HG03175 (cell line): ENCODE results near the gene ICA1.
"Not testable (repeated sequence)": the region's sequence is repeated elsewhere in the genome, so short reads cannot be mapped to it uniquely, and the experiment has no call there.

Experiments
- ATAC-seq: cut with Tn5 transposase; IDR thresholded peaks from one replicate; pipeline ENCODE4 v1.9.1; 2021; ENCODE audit warnings: mild to moderate bottlenecking, moderate library complexity; ENCODE audit not compliant: unreplicated experiment

ICA1 gene

DNA sequence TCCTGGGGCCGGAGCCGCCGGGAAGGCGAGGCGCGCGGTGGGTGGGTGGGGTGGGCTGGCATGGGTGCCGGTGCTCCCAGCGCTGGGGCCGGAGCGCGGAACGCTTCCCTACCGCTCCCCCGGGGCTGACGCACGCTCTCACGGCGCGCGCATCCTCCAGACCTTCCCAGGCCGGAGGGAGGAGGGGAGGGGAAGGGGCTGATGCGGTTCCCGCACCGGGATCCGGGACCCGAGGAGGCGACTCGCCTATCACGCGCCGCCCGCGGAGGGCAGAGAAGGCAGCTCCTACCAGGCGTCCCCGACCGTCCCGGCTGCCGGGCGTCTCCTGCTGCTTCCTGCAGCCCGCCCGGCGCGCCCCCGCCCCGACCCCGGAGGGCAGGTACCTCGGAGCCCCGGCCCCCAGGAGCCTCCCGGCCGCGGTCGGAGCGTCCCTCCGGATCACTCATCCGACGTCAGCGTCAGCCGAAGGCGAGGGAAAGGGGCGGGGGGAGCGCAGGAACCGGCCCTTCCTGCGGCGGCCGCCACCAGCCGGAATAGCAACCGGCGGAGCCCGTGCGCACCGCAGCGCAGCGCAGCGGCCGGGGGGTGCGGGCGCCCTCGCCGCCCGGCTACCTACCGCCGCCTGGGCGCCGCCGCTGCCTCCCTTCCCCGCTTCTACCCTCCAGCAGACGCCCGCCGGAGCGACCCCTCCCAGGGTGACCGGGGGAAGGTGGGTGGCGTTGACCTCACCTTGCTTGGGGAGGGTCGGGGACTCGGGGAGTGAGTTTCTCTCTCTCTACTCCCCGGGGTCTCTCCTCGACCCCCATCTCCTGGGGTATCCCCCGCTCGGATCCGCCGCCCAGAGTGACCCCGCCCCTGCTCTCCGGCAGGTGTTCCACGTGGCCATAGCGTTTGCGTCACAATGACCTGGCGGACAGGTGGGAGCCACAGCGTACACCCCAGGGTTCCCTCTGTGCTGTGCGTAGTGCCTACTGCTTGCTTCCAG, at the start of gene ICA1:
Gene ICA1 (minus strand): TSS at position 457 of the 985 bp plus-strand sequence. CDS start 26,241 bp downstream, outside the sequence.
- peak; percentile 73 for ATAC-seq

DNA sequence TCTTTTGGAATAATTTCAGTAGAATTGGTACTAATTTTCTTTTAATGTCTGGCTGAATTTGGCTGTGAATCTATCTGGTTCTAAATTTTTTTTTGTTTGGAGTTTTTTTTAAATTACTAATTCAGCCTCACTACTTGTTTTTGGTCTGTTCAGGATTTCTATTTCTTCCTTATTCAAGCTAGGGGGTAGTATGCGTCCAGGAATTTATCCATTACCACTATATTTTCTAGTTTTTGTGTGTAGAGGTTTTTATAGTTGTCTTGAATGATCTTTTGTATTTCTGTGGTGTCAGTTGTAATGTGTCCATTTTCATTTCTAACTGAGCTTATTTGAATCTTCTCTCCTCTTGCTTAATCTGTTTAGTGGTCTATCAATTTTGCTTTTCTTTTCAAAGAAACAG, 48.9 kb upstream of the ICA1 start:
- ATAC-seq = no peak

DNA sequence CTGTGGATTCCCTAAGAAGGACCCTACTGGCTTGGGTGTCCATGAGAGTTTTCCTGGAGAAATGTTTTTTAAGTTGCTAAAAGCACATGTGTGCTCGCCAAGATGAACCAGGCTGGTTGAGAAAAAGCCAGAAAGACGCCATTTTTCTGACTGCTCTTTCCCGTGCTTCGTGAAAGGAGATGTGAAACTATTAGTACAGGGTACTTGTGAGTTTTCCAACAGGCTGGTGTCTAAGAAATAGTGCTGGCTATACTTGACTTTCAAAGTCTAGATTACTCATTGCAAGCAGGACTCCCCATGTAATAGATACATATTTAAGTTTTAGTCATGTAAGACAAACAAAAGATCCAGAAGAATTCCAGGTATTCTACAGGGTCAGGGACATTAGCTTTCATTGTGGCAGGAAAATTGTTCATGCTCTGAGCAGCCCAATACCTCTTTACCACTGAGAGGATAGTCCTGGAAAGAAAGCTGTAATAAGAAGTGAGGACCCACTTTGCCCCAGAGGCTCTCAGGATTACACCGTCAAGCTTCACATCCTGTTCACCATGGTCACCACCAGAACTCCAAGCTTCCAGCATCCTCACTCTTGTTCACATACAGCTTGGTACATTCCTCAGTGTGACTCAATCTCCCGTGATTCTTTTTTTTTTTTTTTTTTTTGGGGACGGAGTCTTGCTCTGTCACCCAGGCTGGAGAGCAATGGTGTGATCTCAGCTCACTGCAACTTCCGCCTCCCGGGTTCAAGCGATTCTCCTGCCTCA, 43.8 kb upstream of the ICA1 start:
- ATAC-seq = no peak

DNA sequence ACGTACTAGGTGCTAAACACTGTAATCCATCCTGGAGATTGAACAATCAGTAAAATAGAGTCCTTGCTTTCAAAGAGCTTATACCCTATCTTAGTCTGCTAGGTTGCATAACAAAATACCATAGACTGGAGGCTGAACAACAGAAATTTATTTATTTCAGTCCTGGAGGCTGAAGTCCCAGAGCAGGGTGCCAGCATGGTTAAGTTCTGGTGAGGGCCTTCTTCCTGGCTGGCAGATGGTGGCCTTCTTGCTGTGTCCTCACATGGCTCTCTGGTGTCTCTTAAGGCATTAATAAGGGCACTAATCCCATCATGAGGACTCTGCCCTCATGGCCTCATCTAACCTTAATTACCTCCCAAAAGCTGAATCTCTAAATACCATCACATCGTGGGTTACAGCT, 43.1 kb upstream of the ICA1 start:
- no peak for ATAC-seq

DNA sequence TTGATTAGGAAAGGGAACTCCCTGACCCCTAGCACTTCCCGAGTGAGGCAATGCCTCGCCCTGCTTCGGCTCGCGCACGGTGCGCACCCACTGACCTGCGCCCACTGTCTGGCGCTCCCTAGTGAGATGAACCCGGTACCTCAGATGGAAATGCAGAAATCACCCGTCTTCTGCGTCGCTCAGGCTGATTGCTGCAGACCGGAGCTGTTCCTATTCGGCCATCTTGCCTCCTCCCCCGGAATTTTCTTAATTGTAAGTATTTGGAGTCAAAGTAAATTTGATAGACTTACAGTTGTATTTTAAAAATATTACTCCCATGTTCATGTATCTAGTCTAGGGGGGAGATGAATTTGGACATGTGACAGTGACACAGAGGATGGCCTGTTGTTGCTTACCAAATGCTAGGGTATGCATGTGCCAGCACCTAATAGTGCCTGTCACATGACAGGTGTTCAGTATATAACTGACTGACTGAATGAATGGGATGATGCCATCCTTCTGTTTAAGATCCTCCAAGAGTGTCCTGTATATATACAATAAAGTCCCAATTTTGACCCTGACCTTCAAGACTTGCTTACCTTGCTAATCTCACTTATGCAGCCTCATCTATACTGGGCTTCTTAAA, 42.0 kb upstream of the ICA1 start:
- ATAC-seq = no peak

DNA sequence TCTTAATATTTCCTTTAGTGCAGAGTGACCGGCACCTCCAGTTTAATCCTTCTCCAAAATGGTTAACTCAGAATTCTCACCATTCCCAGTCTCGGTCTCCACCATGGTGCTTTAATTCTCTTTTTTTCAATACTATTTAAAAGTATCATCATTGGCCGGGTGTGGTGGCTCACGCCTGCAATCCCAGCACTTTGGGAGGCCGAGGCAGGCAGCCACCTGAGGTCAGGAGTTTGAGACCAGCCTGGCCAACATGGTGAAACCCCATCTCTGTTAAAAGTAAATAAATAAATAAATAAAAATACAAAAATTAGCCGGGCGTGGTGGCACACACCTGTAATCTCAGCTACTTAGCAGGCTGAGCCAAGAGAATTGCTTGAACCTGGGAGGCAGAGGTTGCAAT, 35.1 kb upstream of the ICA1 start:
- ATAC-seq = not testable (repeated sequence)

DNA sequence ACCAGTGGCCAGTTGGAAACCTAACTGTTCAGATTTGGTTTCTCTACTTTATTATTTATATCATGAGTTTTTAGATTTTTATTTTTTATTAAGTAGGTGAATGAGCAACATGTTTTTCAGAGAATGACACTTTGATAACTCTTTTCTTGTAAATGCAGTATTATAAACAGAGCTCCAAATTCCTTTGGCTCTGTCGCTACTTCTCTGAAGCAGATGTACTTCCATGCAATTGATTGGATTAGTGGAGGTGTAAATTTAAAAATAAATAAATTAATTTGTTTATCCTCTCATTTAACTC, 34.3 kb upstream of the ICA1 start:
- ATAC-seq = peak; percentile 10

DNA sequence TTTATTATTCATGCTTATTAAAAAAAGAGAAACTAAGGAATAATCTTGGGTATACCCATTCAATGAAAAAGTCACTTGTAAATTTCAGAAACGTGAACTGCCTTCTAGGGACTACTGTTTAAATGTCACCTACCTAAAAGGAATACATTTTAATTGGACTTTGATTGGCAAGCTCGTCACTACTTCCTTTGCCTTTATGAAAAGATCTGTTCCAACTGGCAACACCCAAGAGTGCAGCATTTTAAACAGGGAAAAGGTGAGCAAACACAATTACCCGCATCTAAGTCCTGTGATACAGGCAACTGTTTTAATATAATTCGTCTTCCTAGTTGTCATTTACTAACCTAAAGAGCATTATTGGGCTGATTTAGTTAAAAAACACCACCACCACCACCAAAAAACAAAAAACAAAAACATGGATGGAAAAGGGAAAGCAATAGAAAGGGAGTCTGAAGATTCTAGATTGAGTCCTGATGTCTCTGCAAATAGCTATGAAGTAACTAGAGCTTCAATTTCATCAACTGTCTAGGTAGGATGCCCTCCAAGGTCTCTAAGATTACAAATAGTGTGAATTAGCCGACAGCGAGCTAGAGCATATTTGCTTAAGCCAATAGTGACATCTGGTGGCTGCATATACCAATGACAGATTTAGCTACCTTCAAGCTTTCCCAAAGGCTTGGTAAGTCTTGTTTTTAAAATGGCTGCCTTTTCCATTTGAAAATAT, 33.8 kb upstream of the ICA1 start:
- peak; percentile 98 for ATAC-seq

DNA sequence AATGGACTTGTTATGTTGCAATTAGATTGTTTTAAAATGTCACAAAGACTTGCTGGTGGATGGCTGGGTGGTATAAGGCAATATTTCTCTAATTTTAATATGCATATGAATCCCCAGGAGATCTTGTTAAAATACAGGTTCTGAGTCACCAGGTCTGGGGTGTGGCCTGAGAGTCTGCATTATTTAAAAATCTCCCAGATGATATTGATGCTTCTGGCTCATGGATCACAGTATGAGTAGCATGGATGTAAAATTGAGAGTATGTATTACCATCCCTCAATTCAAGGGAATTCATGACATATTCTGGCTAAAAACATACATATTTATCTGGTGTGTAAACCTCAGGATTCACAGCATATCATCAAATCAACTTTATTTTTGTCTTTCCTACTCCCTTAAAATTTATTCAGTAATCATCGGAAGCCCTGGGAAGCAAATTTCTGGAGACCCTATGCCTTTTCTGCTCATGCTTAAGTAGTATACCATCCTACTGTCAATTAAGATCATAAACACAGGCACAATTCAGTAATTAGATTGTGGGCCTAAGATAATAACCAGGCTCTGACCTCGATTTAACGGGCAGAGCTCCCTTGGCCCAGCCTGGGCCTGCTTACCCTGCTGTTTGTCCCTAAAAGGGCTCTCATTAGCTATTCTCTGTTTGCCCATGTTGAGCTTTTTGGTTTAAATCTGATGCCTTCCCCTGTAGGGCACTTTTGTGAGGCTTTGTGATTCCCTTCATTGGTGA, 29.6 kb upstream of the ICA1 start:
- ATAC-seq = no peak

DNA sequence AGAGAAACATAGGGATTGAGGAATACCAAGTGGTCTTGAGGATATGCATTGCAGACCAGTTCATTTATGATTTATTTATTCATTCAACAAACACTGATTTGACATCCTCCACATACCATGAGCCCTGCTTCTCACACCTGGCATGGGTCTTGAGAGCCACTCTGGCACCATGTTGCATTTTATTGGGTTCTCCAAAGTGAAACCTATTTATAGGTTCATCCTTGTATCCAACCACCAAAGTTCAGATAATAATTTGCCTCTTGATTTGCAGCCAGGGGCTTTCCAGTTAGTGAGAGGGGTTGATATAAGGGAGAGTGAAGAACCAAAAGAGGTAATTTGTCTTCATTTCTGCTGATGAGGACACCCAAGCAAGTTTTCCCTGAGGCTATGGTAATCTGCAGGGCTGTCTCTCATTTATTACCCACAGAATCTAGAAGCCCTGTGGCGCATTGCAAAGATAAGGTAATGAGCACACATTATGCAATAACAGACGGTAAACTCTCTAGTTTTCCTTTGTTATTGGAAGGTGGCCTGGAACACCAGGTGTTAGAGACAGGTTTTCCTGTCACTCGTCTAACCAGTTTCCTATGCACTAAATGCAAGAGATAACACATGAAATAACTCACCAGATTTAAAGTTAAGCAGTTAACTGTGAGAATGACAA, 28.8 kb upstream of the ICA1 start:
- ATAC-seq = no peak

DNA sequence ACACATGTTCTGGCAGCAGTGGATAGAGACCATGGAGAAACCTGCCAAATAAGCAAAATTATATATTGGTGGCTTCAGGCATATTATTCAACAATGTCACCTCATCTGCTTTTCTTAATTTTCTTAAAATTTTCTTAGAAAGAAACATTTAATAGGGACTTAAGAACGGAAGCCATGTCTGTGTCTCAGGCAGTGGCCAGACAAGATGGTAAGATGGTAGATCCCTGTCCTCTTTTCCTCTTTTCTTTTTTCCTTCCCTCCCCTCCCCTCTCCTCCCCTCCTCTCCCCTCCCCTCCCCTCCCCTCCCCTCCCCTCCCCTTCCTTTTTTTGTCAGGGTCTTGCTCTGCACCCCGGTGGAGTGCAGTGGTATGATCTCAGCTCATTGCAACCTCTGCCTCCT, 24.2 kb upstream of the ICA1 start:
- no peak for ATAC-seq

DNA sequence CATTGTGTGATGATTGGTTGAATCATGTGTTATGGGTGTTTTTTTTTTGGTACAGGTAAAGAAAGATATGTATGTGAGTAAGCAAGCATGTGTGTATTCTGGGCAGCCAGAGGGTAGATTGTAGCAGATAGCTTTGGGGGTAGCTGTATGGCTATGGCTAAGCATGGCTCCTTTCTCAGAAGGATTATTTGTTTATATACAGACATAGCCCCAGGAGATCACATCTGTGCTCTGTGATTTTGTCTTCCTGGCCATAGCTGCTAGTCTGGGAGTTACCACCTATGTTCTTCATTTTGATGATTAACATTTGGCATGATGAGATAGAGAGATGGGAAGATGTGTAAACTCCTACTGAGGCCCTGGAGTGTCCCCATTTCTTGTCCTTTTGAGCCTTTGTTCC, 23.2 kb upstream of the ICA1 start:
- ATAC-seq = no peak

DNA sequence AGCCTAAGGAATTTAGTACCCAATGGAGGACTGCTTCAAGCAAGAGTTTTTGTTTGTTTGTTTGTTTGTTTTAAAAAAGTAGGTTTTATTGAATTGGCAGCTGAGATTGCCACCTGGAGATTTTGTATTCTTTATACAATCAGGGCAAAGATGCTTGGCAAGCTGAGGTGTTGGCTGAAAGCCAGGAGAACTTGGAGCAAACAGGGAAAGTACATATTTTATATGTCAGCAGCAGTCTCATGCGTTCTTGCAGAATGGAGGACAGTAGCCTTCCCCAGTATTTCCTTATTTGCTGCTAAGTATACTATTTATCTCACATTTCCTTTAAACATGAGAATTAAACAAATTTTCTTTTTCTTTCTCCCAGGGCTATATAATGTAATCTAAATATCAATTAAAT, 22.6 kb upstream of the ICA1 start:
- no peak for ATAC-seq

DNA sequence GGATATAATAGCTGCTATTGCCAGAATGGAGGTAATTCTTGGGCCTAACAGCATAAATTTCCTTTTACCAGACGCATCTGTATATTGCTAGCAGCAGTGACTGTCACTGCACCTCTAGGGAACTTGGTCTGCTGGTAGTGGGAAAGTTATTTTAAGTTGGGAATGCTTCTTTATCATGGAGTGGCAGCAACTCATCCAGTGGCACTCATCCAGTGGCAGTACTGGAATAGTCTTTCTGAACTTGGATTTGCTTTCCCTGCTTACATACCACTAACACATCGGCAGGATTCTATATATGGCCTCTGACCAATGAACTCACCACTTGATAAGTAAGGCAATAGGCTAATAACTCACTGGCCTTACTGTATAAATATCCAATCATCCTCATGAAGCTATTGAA, 22.0 kb upstream of the ICA1 start:
- ATAC-seq = no peak

DNA sequence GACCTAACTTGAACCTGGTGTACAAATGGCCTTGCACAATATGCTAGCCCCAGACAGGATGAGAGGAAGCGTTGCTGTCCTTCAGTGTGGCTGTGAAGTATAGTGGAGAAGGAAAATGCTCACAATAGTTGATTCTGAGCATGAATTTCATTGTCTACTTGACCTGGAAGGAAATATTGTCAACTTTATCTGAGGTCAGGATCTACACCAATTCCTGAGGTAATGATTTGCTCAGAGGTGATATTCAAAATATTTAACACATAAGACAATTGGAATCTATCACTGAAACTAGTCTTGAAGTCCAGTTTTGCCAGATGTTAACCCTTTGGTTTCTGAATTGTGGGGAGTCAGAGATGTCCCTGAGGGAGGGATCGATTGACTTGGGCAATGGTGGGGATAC, 20.9 kb upstream of the ICA1 start:
- no peak for ATAC-seq

DNA sequence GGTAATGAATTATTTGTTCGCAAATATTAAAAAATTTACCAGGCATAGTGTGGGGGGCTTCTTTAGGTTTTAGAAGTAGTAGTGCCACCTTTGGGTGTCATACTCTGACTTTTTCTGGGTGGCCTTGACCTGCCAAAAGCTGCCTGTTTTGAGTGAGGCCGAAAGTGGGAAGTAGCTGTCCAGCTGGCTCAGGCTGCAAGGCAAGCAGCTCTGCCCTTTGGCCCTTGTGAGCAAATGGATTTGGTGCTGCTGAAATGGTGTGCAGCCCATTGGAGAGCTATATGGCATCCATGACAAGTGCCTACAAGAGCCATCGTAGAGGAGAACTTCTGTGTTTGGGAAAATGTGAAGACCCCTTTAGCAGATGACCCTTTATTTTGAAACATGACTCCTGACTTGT, 20.2 kb upstream of the ICA1 start:
- no peak for ATAC-seq

DNA sequence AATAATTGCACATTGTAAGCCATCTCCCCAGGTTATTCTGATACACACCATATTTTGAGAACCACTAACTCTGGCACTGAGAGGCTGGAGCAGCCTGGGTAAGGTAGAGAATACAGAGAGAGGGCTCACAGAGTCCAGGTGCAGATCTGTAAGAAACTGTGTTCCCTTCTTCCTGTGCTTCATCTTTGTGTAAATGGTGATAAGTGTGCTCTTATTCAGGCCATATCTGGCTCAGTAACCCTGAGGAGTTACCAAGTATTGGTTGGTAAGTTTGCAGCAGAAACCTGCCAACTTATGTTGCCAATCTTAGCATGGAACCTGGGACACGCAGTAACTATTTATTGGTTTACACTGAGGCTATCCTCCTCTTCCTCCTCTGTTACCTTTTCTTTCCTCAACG, 16.2 kb upstream of the ICA1 start:
- no peak for ATAC-seq

DNA sequence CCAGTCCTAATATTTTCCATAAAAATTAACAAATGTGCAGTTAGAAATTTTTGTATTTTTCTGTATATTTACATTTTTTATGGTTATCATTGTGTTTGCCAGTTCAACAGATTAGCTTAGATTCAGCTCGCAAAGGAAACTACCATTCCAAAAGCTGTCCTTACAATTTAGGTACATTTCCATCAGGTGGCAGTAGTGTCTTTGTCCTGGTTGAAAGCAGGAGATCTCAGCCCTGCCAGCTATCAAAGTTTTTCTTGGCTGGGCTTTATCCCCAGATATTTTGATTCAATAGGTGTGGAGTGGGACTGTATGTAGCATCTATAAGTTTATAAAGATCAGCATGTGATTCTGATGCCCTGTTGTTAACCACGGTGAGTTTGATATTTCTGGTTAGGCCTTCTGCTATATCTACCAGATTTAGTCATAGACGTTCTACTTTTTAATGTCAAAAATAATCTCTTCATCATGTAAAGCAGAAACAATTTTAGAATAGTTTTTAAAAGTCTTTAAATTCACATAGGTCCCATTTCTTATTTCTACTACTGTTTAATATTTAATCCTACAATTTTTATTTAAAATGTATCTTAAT, 15.5 kb upstream of the ICA1 start:
- ATAC-seq = no peak

DNA sequence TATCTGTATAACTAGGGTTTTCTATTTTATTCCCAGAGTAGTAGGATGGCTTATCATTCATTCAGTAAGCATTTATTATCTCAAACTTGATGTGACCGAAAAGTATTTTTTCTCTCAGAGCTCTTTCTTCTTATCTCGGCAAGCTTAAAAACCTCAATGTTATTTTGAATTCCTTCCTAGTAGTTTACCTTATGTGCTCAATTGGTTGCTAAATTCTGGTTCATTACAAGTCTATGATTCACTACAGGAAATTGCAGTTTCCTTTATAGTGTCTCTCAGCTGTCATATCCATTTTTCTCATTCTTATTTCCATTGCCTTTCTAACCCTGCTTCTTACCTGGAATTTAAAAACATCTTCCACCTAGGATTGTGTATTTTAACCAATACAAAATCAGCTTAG, 12.6 kb upstream of the ICA1 start:
- ATAC-seq = no peak

DNA sequence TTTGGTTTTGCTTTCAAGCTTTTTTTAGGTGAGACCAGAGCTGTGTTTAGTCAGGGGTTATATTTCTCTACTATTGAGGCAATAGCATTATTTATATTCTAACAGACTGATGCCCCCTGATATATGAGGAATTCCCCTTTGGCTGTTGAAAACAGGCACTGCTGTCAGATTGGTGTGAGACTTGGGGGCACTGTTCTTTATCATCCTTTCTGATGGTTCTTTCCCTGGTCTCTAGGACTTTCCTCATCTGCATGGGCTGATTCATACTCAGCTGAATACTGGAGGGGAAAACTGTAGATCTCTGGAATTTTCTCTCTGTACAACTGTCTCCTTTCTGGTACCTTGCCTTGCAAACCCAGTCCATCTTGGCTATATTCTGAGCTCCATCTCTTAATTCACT, 10.0 kb upstream of the ICA1 start:
- ATAC-seq = no peak
